ENCODE results near the gene CRAMP1. TPM values are rescaled to one million over a fixed set of nuclear protein-coding genes. Genes with fewer than 3 reads are reported as not detected.

CRAMP1 gene
- total RNA-seq, 2 experiments from 2014 or later = 15.1 to 15.7 TPM

- Mint-ChIP-seq H3K27me3 (no peaks in the 10 kb centered on the region), H3K36me3 (ENCODE audit: low read depth) (peaks cover 20% of the 10 kb centered on the region), H3K27ac (no peak overlapping the region), H3K9me3 (no peaks in the 10 kb centered on the region), H3K4me3 (no peak overlapping the region), H3K4me1 (ENCODE audit: low read depth) (no peaks in the 10 kb centered on the region)
- CTCF ChIA-PET = interaction anchor here (0.6 kb wide), 1 partner anchor 13 kb away, joined by 3 read pairs; no protein-coding TSS in a partner anchor
- TF ChIP-seq CTCF (IDR thresholded peaks at IDR 0.05) = no peak
- intact Hi-C loops (cut with micrococcal nuclease) = no loop called here
- POLR2A ChIA-PET = interaction anchor here (0.6 kb wide), 1 partner anchor 9 kb away, joined by 3 read pairs; no protein-coding TSS in a partner anchor
- DNase-seq (no peak), ATAC-seq (peak; percentile 45)
Measured at GRCh38 chr16:1635070-1635469, 22.9 kb downstream of the CRAMP1 start.

DNA sequence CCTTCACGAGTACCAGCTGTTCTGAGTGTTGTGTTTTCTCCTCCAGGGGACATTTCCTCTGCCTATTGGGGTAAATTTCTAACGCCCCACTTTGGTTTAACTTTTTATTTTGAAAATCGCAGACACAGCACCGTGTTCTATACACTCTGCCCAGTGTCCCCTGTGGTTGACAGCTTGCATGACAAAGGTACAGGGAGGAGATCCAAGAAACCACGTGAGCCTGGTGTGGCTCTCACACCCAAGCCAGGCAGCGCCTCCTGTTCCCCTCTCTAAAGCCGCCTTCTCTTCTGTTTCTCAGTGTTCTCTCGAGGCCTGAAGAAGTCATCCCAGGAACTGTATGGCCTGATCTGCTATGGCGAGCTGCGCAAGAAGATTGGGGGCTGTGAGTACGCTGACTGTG is 25.4 kb downstream of the CRAMP1 start:
- Mint-ChIP-seq H3K9me3 (no peaks in the 10 kb centered on the region), H3K27ac (no peak overlapping the region), H3K27me3 (no peaks in the 10 kb centered on the region), H3K36me3 (ENCODE audit: low read depth) (peaks cover 27% of the 10 kb centered on the region), H3K4me3 (no peak overlapping the region), H3K4me1 (ENCODE audit: low read depth) (no peaks in the 10 kb centered on the region)
- intact Hi-C loops (cut with micrococcal nuclease) = no loop called here
- ATAC-seq (no peak), DNase-seq (no peak)
- ChIA-PET POLR2A (interaction anchor here (1.2 kb wide), 1 partner anchor 40 kb away, joined by 3 read pairs; the partner anchor contains the start of gene JPT2), CTCF (no interaction called here)
- TF ChIP-seq CTCF (IDR thresholded peaks at IDR 0.05) = no peak

GRCh38 chr16:1638757-1639156 is 26.6 kb downstream of the CRAMP1 start:
- ATAC-seq (no peak), DNase-seq (no peak)
- H3K36me3 Mint-ChIP-seq (ENCODE audit: low read depth) = peaks cover 23% of the 10 kb centered on the region
- TF ChIP-seq CTCF (IDR thresholded peaks at IDR 0.05) = no peak
- ChIA-PET CTCF (no interaction called here), POLR2A (no interaction called here)
- intact Hi-C loops (cut with micrococcal nuclease) = no loop called here
- no peak overlapping the region for H3K27ac Mint-ChIP-seq
- H3K27me3 Mint-ChIP-seq = no peaks in the 10 kb centered on the region
- H3K9me3 Mint-ChIP-seq = no peaks in the 10 kb centered on the region
- H3K4me1 Mint-ChIP-seq (ENCODE audit: low read depth) = no peaks in the 10 kb centered on the region
- H3K4me3 Mint-ChIP-seq = no peak overlapping the region

DNA sequence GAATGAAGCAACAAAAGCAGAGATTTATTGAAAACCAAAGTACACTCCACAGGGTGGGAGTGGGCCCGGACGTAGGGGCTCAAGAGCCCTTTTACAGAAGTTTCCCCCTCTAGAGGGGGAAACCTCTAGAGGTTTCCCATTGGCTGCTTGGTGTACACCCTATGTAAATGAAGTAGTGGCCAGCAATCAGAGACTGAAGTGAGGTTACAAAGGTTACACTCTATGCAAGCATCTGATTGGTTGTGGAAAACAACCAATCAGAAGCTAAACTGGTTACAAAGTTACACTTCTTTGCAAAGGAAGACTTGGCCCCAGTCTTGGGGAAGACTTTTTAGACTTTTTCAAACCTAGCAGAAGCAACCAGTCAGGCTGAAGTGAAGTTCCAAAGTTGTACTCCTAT is 27.1 kb downstream of the CRAMP1 start:
- CTCF ChIA-PET = no interaction called here
- Mint-ChIP-seq H3K27me3 (no peaks in the 10 kb centered on the region), H3K4me1 (ENCODE audit: low read depth) (peaks cover 3% of the 10 kb centered on the region), H3K36me3 (ENCODE audit: low read depth) (peaks cover 20% of the 10 kb centered on the region), H3K4me3 (no peak overlapping the region), H3K27ac (no peak overlapping the region), H3K9me3 (no peaks in the 10 kb centered on the region)
- POLR2A ChIA-PET = no interaction called here
- DNase-seq (no peak), ATAC-seq (no peak)
- intact Hi-C loops (cut with micrococcal nuclease) = no loop called here
- no peak for TF ChIP-seq CTCF (IDR thresholded peaks at IDR 0.05)

- no peak for TF ChIP-seq CTCF (IDR thresholded peaks at IDR 0.05)
Measured at GRCh38 chr16:1639860-1640259, 27.7 kb downstream of the CRAMP1 start.

More at GRCh38 chr16:1639860-1640259, 27.7 kb downstream of the CRAMP1 start:
- Mint-ChIP-seq H3K4me1 (ENCODE audit: low read depth) (peaks cover 6% of the 10 kb centered on the region), H3K27ac (no peak overlapping the region), H3K27me3 (no peaks in the 10 kb centered on the region), H3K9me3 (no peaks in the 10 kb centered on the region), H3K4me3 (no peak overlapping the region), H3K36me3 (ENCODE audit: low read depth) (peaks cover 20% of the 10 kb centered on the region)
- no peak for DNase-seq
- no peak for ATAC-seq
- POLR2A ChIA-PET = no interaction called here
- CTCF ChIA-PET = no interaction called here
- intact Hi-C loops (cut with micrococcal nuclease) = no loop called here
